WTC11 (cell line): ENCODE data around the gene HTT-AS. TPM values are rescaled to one million over a fixed set of nuclear protein-coding genes. Genes with fewer than 3 reads are reported as not detected.

Experiments used
- ATAC-seq: fragments of 200-7000 bp; cut with Tn5 transposase; 2 replicates; pipeline ENCODE4 v1.10.0; 2021; ENCODE audit warnings: mild to moderate bottlenecking, moderate library complexity
- CTCF ChIA-PET: fragments of 300-600 bp; sonication (Branson Sonifier 250); formaldehyde crosslinking; loops from one replicate; lab custom pipeline; 2021; ENCODE audit warnings: antibody characterized with exemption; lab: Charles Lee
- POLR2A ChIA-PET: fragments of 350-600 bp; sonication (Branson Sonifier 250); formaldehyde crosslinking; loops from one replicate; lab custom pipeline; 2021; ENCODE audit warnings: antibody characterized with exemption; lab: Charles Lee
- DNase-seq: peaks from one replicate; pipeline ENCODE4 v3.0.0; 2021; ENCODE audit warnings: low spot score
- H3K27ac Mint-ChIP-seq: 2 replicates; pipeline ENCODE4 v1.8.0; 2021; ENCODE audit warnings: mixed read lengths
- H3K27me3 Mint-ChIP-seq: 2 replicates; pipeline ENCODE4 v1.8.0; 2021; ENCODE audit warnings: low read depth, mild to moderate bottlenecking, moderate library complexity, mixed read lengths
- H3K36me3 Mint-ChIP-seq: 2 replicates; pipeline ENCODE4 v1.8.0; 2021; ENCODE audit warnings: mixed read lengths
- H3K4me1 Mint-ChIP-seq: 2 replicates; pipeline ENCODE4 v1.8.0; 2022; ENCODE audit warnings: mixed read lengths
- H3K4me3 Mint-ChIP-seq: 2 replicates; pipeline ENCODE4 v1.8.0; 2021; ENCODE audit warnings: mild to moderate bottlenecking, moderate library complexity, mixed read lengths
- H3K9me3 Mint-ChIP-seq: 2 replicates; pipeline ENCODE4 v1.8.0; 2021; ENCODE audit warnings: mixed read lengths
- CBFB ChIP-seq: sonication (generic); formaldehyde crosslinking; IDR thresholded peaks from 2 replicates; pipeline ENCODE4 v1.8.1; 2022; ENCODE audit warnings: mild to moderate bottlenecking, low read depth, missing genetic modification reagents
- CREB1 ChIP-seq: sonication (generic); formaldehyde crosslinking; IDR thresholded peaks from 2 replicates; pipeline ENCODE4 v1.8.0; 2023; ENCODE audit warnings: mild to moderate bottlenecking, missing genetic modification reagents
- JUN ChIP-seq: sonication (generic); formaldehyde crosslinking; IDR thresholded peaks from 2 replicates; pipeline ENCODE4 v1.8.0; 2023; ENCODE audit warnings: mild to moderate bottlenecking, missing genetic modification reagents
- MXD4 ChIP-seq: fragments of 250-450 bp; sonication (Bioruptor Pico); IDR thresholded peaks from 2 replicates; pipeline ENCODE4 v1.8.0; 2021; ENCODE audit warnings: mild to moderate bottlenecking, moderate library complexity, borderline replicate concordance
- NFYB ChIP-seq: sonication (generic); formaldehyde crosslinking; conservative IDR thresholded peaks from 2 replicates; pipeline ENCODE4 v1.8.0; 2022; ENCODE audit warnings: low read depth, missing genetic modification reagents
- ZNF396 ChIP-seq: fragments of 250-450 bp; sonication (Bioruptor Pico); IDR thresholded peaks from 2 replicates; pipeline ENCODE4 v1.8.0; 2021; ENCODE audit warnings: mild to moderate bottlenecking, moderate library complexity, borderline replicate concordance
- ZNF423 ChIP-seq: fragments of 250-450 bp; sonication (Bioruptor Pico); IDR thresholded peaks from 2 replicates; pipeline ENCODE4 v2.1.2; 2022; ENCODE audit warnings: mild to moderate bottlenecking, moderate library complexity
- total RNA-seq: library from RNA; stranded (reverse); gene quantifications from 3 replicates; pipeline ENCODE4 v1.2.3, GENCODE V29; 2021
- TF ChIP-seq, protein P1 (sequence below): sonication (generic); formaldehyde crosslinking; IDR thresholded peaks from 2 replicates; pipeline ENCODE4 v1.8.0; 2022; ENCODE audit warnings: mild to moderate bottlenecking, missing genetic modification reagents
- TF ChIP-seq, protein P2 (sequence below): fragments of 250-450 bp; sonication (Bioruptor Pico); IDR thresholded peaks from 2 replicates; pipeline ENCODE4 v2.1.2; 2022; ENCODE audit warnings: mild to moderate bottlenecking, moderate library complexity
- TF ChIP-seq, protein P3 (sequence below): sonication (generic); formaldehyde crosslinking; conservative IDR thresholded peaks from 2 replicates; pipeline ENCODE4 v1.8.1; 2022; ENCODE audit warnings: mild to moderate bottlenecking, missing genetic modification reagents
- TF ChIP-seq, protein P4 (sequence below): sonication (generic); formaldehyde crosslinking; IDR thresholded peaks from 2 replicates; pipeline ENCODE4 v1.8.1; 2022; ENCODE audit warnings: low read depth, missing genetic modification reagents, borderline replicate concordance
- TF ChIP-seq, protein P5 (sequence below): fragments of 250-450 bp; sonication (Bioruptor Pico); IDR thresholded peaks from 2 replicates; pipeline ENCODE4 v1.8.0; 2021; ENCODE audit warnings: mild to moderate bottlenecking
- TF ChIP-seq, protein P6 (sequence below): sonication (generic); formaldehyde crosslinking; IDR thresholded peaks from 2 replicates; pipeline ENCODE4 v1.8.0; 2022; ENCODE audit warnings: mild to moderate bottlenecking, missing genetic modification reagents
- TF ChIP-seq, protein P7 (sequence below): fragments of 250-450 bp; sonication (Bioruptor Pico); IDR thresholded peaks from 2 replicates; pipeline ENCODE4 v1.9.0; 2021; ENCODE audit warnings: mild to moderate bottlenecking, borderline replicate concordance
- TF ChIP-seq, protein P8 (sequence below): sonication (generic); formaldehyde crosslinking; IDR thresholded peaks from 2 replicates; pipeline ENCODE4 v1.8.1; 2023; ENCODE audit warnings: mild to moderate bottlenecking, missing genetic modification reagents, moderate library complexity
- TF ChIP-seq, protein P9 (sequence below): sonication (generic); formaldehyde crosslinking; IDR thresholded peaks from 2 replicates; pipeline ENCODE4 v1.8.1; 2022; ENCODE audit warnings: low read depth, mild to moderate bottlenecking, moderate library complexity, missing genetic modification reagents, borderline replicate concordance

HTT-AS gene
- total RNA-seq, 1 experiment from 2014 or later, result not detected

DNA sequence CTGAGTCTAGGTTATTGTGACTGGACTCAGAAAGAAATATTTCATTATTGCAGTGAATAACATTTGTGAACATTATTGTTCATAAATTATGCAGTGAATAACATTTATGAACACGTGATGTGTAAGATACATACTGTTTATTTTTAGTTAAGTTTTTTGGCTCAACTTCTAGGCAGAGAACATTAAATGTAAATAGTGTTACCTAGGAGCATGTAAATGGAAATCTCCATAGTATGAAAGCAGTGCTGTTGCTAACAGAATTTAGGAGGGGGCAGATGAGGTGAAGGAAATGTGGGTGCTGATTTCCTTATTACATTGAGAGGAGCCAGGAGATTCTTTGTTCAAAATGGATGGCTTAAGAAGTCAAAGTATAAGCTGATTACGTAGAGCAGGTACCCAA lies 45.1 kb upstream of the HTT-AS start:
- no peak overlapping the region for H3K4me3 Mint-ChIP-seq
- CTCF ChIA-PET, result no interaction called here

DNA sequence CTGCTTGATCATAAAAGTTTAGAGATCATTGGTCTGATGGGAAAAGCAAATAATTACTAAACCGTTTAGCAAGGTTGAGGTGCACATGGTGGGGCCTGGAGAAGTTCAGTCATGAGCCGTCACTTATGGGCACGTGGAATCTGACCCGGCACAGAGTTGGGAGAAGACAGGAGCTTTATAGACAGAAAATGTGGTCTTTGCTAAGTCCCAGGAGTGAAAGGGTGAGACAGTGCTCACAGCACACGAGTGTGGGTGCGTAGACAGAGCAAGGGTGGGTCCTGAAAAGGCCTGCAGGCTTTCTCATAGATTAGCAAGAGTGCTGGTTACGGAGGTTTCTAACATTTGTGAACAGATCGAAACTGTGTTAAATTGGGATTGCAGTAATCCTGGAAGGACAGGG lies 44.0 kb upstream of the HTT-AS start:
- ChIA-PET POLR2A (no interaction called here), CTCF (no interaction called here)
- Mint-ChIP-seq H3K27me3 (no peaks in the 10 kb centered on the region), H3K4me1 (no peaks in the 10 kb centered on the region), H3K4me3 (no peak overlapping the region), H3K27ac (no peak overlapping the region), H3K9me3 (peaks cover 10% of the 10 kb centered on the region), H3K36me3 (peaks cover 82% of the 10 kb centered on the region)
- DNase-seq (no peak), ATAC-seq (no peak)
- TF ChIP-seq ZNF423 (CRISPR knock-in tag), result no peak
- TF ChIP-seq, protein P1, sequence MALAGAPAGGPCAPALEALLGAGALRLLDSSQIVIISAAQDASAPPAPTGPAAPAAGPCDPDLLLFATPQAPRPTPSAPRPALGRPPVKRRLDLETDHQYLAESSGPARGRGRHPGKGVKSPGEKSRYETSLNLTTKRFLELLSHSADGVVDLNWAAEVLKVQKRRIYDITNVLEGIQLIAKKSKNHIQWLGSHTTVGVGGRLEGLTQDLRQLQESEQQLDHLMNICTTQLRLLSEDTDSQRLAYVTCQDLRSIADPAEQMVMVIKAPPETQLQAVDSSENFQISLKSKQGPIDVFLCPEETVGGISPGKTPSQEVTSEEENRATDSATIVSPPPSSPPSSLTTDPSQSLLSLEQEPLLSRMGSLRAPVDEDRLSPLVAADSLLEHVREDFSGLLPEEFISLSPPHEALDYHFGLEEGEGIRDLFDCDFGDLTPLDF (CRISPR knock-in tag), result no peak
- TF ChIP-seq, protein P2, sequence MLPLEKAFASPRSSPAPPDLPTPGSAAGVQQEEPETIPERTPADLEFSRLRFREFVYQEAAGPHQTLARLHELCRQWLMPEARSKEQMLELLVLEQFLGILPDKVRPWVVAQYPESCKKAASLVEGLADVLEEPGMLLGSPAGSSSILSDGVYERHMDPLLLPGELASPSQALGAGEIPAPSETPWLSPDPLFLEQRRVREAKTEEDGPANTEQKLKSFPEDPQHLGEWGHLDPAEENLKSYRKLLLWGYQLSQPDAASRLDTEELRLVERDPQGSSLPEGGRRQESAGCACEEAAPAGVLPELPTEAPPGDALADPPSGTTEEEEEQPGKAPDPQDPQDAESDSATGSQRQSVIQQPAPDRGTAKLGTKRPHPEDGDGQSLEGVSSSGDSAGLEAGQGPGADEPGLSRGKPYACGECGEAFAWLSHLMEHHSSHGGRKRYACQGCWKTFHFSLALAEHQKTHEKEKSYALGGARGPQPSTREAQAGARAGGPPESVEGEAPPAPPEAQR (CRISPR knock-in tag), result no peak
- no peak for TF ChIP-seq MXD4 (CRISPR knock-in tag)
- no peak for TF ChIP-seq JUN (CRISPR knock-in tag)
- TF ChIP-seq, protein P3, sequence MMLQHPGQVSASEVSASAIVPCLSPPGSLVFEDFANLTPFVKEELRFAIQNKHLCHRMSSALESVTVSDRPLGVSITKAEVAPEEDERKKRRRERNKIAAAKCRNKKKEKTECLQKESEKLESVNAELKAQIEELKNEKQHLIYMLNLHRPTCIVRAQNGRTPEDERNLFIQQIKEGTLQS (CRISPR knock-in tag), result no peak
- TF ChIP-seq CBFB, result no peak
- TF ChIP-seq, protein P4, sequence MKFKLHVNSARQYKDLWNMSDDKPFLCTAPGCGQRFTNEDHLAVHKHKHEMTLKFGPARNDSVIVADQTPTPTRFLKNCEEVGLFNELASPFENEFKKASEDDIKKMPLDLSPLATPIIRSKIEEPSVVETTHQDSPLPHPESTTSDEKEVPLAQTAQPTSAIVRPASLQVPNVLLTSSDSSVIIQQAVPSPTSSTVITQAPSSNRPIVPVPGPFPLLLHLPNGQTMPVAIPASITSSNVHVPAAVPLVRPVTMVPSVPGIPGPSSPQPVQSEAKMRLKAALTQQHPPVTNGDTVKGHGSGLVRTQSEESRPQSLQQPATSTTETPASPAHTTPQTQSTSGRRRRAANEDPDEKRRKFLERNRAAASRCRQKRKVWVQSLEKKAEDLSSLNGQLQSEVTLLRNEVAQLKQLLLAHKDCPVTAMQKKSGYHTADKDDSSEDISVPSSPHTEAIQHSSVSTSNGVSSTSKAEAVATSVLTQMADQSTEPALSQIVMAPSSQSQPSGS (CRISPR knock-in tag), result no peak

More for the DNA sequence above, 45.1 kb upstream of the HTT-AS start:
- Mint-ChIP-seq H3K27ac (no peak overlapping the region), H3K36me3 (peaks cover 71% of the 10 kb centered on the region), H3K4me1 (no peaks in the 10 kb centered on the region), H3K27me3 (no peaks in the 10 kb centered on the region), H3K9me3 (peaks cover 4% of the 10 kb centered on the region; the same call in 1 of the 2 replicates)
- ATAC-seq (no peak), DNase-seq (no peak)
- TF ChIP-seq, protein P5, sequence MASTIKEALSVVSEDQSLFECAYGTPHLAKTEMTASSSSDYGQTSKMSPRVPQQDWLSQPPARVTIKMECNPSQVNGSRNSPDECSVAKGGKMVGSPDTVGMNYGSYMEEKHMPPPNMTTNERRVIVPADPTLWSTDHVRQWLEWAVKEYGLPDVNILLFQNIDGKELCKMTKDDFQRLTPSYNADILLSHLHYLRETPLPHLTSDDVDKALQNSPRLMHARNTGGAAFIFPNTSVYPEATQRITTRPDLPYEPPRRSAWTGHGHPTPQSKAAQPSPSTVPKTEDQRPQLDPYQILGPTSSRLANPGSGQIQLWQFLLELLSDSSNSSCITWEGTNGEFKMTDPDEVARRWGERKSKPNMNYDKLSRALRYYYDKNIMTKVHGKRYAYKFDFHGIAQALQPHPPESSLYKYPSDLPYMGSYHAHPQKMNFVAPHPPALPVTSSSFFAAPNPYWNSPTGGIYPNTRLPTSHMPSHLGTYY (CRISPR knock-in tag), result no peak
- TF ChIP-seq, protein P6, sequence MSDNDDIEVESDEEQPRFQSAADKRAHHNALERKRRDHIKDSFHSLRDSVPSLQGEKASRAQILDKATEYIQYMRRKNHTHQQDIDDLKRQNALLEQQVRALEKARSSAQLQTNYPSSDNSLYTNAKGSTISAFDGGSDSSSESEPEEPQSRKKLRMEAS (CRISPR knock-in tag), result no peak
- TF ChIP-seq, protein P7, sequence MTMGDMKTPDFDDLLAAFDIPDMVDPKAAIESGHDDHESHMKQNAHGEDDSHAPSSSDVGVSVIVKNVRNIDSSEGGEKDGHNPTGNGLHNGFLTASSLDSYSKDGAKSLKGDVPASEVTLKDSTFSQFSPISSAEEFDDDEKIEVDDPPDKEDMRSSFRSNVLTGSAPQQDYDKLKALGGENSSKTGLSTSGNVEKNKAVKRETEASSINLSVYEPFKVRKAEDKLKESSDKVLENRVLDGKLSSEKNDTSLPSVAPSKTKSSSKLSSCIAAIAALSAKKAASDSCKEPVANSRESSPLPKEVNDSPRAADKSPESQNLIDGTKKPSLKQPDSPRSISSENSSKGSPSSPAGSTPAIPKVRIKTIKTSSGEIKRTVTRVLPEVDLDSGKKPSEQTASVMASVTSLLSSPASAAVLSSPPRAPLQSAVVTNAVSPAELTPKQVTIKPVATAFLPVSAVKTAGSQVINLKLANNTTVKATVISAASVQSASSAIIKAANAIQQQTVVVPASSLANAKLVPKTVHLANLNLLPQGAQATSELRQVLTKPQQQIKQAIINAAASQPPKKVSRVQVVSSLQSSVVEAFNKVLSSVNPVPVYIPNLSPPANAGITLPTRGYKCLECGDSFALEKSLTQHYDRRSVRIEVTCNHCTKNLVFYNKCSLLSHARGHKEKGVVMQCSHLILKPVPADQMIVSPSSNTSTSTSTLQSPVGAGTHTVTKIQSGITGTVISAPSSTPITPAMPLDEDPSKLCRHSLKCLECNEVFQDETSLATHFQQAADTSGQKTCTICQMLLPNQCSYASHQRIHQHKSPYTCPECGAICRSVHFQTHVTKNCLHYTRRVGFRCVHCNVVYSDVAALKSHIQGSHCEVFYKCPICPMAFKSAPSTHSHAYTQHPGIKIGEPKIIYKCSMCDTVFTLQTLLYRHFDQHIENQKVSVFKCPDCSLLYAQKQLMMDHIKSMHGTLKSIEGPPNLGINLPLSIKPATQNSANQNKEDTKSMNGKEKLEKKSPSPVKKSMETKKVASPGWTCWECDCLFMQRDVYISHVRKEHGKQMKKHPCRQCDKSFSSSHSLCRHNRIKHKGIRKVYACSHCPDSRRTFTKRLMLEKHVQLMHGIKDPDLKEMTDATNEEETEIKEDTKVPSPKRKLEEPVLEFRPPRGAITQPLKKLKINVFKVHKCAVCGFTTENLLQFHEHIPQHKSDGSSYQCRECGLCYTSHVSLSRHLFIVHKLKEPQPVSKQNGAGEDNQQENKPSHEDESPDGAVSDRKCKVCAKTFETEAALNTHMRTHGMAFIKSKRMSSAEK (CRISPR knock-in tag), result no peak
- no peak for TF ChIP-seq CREB1 (CRISPR knock-in tag)
- TF ChIP-seq, protein P8, sequence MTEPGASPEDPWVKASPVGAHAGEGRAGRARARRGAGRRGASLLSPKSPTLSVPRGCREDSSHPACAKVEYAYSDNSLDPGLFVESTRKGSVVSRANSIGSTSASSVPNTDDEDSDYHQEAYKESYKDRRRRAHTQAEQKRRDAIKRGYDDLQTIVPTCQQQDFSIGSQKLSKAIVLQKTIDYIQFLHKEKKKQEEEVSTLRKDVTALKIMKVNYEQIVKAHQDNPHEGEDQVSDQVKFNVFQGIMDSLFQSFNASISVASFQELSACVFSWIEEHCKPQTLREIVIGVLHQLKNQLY (CRISPR knock-in tag), result no peak
- TF ChIP-seq ZNF396, result no peak
- TF ChIP-seq, protein P9, sequence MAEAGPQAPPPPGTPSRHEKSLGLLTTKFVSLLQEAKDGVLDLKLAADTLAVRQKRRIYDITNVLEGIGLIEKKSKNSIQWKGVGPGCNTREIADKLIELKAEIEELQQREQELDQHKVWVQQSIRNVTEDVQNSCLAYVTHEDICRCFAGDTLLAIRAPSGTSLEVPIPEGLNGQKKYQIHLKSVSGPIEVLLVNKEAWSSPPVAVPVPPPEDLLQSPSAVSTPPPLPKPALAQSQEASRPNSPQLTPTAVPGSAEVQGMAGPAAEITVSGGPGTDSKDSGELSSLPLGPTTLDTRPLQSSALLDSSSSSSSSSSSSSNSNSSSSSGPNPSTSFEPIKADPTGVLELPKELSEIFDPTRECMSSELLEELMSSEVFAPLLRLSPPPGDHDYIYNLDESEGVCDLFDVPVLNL, result no peak
- no peak for TF ChIP-seq NFYB (CRISPR knock-in tag)
- POLR2A ChIA-PET, result no interaction called here
